ENCODE measurements around the gene TAF1C. TPM values are rescaled to one million over a fixed set of nuclear protein-coding genes. Genes with fewer than 3 reads are reported as not detected.

Gene TAF1C
- polyA plus RNA-seq, 3 donors from 2014 or later, result 3.3 to 8.6 (median 8.2) TPM

DNA sequence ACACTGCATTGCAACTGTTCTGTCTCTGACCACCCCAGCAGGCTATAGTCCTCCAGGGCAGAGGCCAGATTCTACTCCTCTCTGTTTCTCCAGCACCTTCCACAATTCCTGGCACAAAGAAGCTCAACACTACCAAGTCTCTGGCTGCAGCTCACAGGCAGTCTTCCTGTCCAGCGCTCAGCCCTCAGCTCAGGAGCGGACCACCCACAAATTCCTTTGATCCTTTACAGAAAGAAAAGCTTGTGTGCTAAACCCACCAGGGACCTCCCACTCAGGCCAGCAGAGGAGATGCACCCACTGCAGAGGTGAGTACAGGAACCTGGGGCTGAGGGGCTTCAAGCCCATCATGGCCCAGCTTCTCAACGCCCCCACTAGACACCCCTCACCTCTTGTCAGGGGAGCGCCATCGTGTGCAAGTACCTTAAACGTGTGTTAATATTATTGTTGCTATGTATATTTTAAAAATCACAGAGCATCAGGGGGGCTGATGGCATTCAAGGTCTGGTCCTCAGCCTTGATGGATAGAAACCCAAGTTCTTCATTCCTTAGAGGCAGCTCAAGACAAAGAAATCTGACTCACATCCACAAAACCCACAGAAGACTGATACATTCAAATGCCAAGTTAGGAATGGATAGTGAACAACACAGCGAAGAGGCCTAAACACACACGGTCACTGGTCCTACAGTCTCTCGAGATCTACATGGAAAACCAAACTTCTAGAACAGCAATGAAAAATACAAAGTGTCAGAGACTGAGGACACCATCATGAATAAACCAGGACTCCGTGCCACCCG lies 50.3 kb downstream of the TAF1C start:
- DNase-seq, result no peak
- Mint-ChIP-seq H3K4me3 (no peak overlapping the region), H3K27me3 (ENCODE audit: low read depth in 3 of 3) (peaks cover 0 to 2% (median 0%) of the 10 kb centered on the region in 3 donors), H3K36me3 (no peaks in the 10 kb centered on the region), H3K4me1 (peaks cover 4 to 6% of the 10 kb centered on the region in 2 donors), H3K9me3 (no peaks in the 10 kb centered on the region), H3K27ac (peak overlapping the region in 2 of 6 donors; percentile 20 to 74)

- peaks cover 7 to 17% (median 15%) of the 10 kb centered on the region in 3 donors for H3K36me3 Mint-ChIP-seq
- H3K27me3 Mint-ChIP-seq (ENCODE audit: low read depth in 3 of 3), result peaks cover 0 to 2% (median 0%) of the 10 kb centered on the region in 3 donors
- peak overlapping the region in 1 of 6 donors; percentile 38 for H3K27ac Mint-ChIP-seq
- no peak for DNase-seq
- no peaks in the 10 kb centered on the region for H3K9me3 Mint-ChIP-seq
- peaks cover 0 to 1% of the 10 kb centered on the region in 2 donors for H3K4me1 Mint-ChIP-seq
- H3K4me3 Mint-ChIP-seq, result no peak overlapping the region
These were observed 54.2 kb downstream of the TAF1C start for GRCh38 chr16:84132527-84133285.

- H3K27me3 Mint-ChIP-seq (ENCODE audit: low read depth in 3 of 3), result no peaks in the 10 kb centered on the region
- H3K36me3 Mint-ChIP-seq, result peaks cover 7 to 23% (median 15%) of the 10 kb centered on the region in 3 donors
- no peak for DNase-seq
- no peaks in the 10 kb centered on the region for H3K4me1 Mint-ChIP-seq
- H3K9me3 Mint-ChIP-seq, result no peaks in the 10 kb centered on the region
- H3K27ac Mint-ChIP-seq, result no peak overlapping the region
- no peak overlapping the region for H3K4me3 Mint-ChIP-seq
These were observed 55.7 kb downstream of the TAF1C start for GRCh38 chr16:84131117-84131516.

Other genes with a start within 250 kb of the TAF1C start
- under 1 TPM in 2 of 3 donors, not detected in 1; 0.11 to 0.59 TPM for gene OSGIN1, start 233.8 kb downstream of the TAF1C start, polyA plus RNA-seq
- gene NECAB2, start 218.8 kb downstream of the TAF1C start, polyA plus RNA-seq, result not detected
- gene SLC38A8, start 144.3 kb downstream of the TAF1C start, polyA plus RNA-seq, result not detected
- gene MBTPS1, start 70.1 kb downstream of the TAF1C start, polyA plus RNA-seq, result 10 to 100 TPM; 34.9 to 49.6 (median 48.0) TPM
- gene HSDL1, start 41.9 kb downstream of the TAF1C start, polyA plus RNA-seq, result 10 to 100 TPM in 2 of 3 donors, 1 to 10 TPM in 1; 6.9 to 13.8 (median 12.2) TPM
- gene DNAAF1, start 41.7 kb downstream of the TAF1C start, polyA plus RNA-seq, result 1 to 10 TPM in 1 of 3 donors, not detected in 2; 2.6 TPM
- under 1 TPM in 1 of 3 donors, not detected in 2; 0.46 TPM for gene ADAD2, start 4.1 kb upstream of the TAF1C start, polyA plus RNA-seq
- gene KCNG4, start 53.0 kb upstream of the TAF1C start, polyA plus RNA-seq, result not detected
- not detected for gene WFDC1, start 107.8 kb upstream of the TAF1C start, polyA plus RNA-seq
- not detected for gene ATP2C2, start 181.5 kb upstream of the TAF1C start, polyA plus RNA-seq